Testis (tissue), 3 donors: ENCODE data around the gene DGKK. TPM values are rescaled to one million over a fixed set of nuclear protein-coding genes. Genes with fewer than 3 reads are reported as not detected.

Source experiments
- DNase-seq: peaks from one replicate; pipeline ENCODE4 v3.0.0-alpha.2; 2019
- H3K27ac ChIP-seq, 2 donors: fragments of 200-600 bp; sonication (generic); one replicate each; pipeline ENCODE4 v1.5.1; 2019
- H3K27me3 ChIP-seq: fragments of 200-600 bp; sonication (generic); one replicate; pipeline ENCODE4 v1.5.1; 2019
- H3K36me3 ChIP-seq: fragments of 200-600 bp; sonication (generic); one replicate; pipeline ENCODE4 v1.5.1; 2017; ENCODE audit warnings: low read depth; ENCODE audit errors: missing control alignments
- H3K4me1 ChIP-seq: fragments of 200-600 bp; sonication (generic); one replicate; pipeline ENCODE4 v1.5.1; 2019
- H3K4me3 ChIP-seq, 2 donors: fragments of 200-600 bp; sonication (generic); one replicate each; pipeline ENCODE4 v1.5.1; 2017 to 2019
- H3K9me3 ChIP-seq: fragments of 200-600 bp; sonication (generic); one replicate; pipeline ENCODE4 v1.5.1; 2017
- POLR2A ChIP-seq: fragments of 450-650 bp; IDR thresholded peaks from one replicate; pipeline ENCODE4 v1.6.1; 2017; ENCODE audit warnings: antibody characterized with exemption, mild to moderate bottlenecking, moderate library complexity
- WGBS, 2 donors: methylation state at CpG; one replicate each; pipeline ENCODE4 v1.1.5; 2018; 5-methylcytosine and 5-hydroxymethylcytosine counted together
- intact Hi-C: fragments of 100-400 bp; cut with DNase I; formaldehyde crosslinking; loops from one replicate; pipeline ENCODE4 v1.15.1; 2023; ENCODE audit warnings: low total_unique reads
- polyA plus RNA-seq: library from polyadenylated mRNA; stranded (reverse); fragments of 350-450 nt; fragmentation: Illumina TruSeq; extraction: RNeasy Lipid Tissue Mini Kit (QIAGEN cat#74804); gene quantifications from one replicate; pipeline ENCODE4 v1.2.3, GENCODE V29; 2014; ENCODE audit warnings: low read depth, low replicate concordance; ENCODE audit not compliant: insufficient read depth
- total RNA-seq, 2 donors: library from RNA; depleted of rRNA; stranded (reverse); fragments of >200 nt; gene quantifications; one replicate each; pipeline ENCODE4 v1.2.3, GENCODE V29; 2016
- TF ChIP-seq, protein P1 (sequence below), 3 experiments: fragments of 450-650 bp in 2 of 3; fragments of 200-600 bp in 1 of 3; sonication (generic) in 1 of 3; IDR thresholded peaks; one replicate each; pipeline ENCODE4 v1.5.1; 2016 to 2019; ENCODE audit warnings: antibody characterized with exemption in 3 of 3, mild to moderate bottlenecking in 2 of 3, moderate library complexity in 1 of 3

DGKK gene
- total and polyA plus RNA-seq, 3 donors from 2014 or later, result 0.39 to 0.47 (median 0.43) TPM

GRCh38 chrX:50492720-50493119, 22.1 kb upstream of the DGKK start:
- TF ChIP-seq POLR2A, result no peak
- TF ChIP-seq, protein P1, sequence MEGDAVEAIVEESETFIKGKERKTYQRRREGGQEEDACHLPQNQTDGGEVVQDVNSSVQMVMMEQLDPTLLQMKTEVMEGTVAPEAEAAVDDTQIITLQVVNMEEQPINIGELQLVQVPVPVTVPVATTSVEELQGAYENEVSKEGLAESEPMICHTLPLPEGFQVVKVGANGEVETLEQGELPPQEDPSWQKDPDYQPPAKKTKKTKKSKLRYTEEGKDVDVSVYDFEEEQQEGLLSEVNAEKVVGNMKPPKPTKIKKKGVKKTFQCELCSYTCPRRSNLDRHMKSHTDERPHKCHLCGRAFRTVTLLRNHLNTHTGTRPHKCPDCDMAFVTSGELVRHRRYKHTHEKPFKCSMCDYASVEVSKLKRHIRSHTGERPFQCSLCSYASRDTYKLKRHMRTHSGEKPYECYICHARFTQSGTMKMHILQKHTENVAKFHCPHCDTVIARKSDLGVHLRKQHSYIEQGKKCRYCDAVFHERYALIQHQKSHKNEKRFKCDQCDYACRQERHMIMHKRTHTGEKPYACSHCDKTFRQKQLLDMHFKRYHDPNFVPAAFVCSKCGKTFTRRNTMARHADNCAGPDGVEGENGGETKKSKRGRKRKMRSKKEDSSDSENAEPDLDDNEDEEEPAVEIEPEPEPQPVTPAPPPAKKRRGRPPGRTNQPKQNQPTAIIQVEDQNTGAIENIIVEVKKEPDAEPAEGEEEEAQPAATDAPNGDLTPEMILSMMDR (IDR thresholded peaks at IDR 0.05), result no peak
- no peaks in the 10 kb centered on the region for H3K9me3 ChIP-seq
- DNase-seq, result no peak
- 86 to 93% methylated on average over 2 of the region's 2 CpGs for WGBS, 2 donors
- H3K27ac ChIP-seq, result no peak overlapping the region
- intact Hi-C loops, result no loop called here
- no peaks in the 10 kb centered on the region for H3K36me3 ChIP-seq
- H3K27me3 ChIP-seq, result no peaks in the 10 kb centered on the region
- no peaks in the 10 kb centered on the region for H3K4me1 ChIP-seq
- no peak overlapping the region for H3K4me3 ChIP-seq

- DNase-seq, result no peak
- no peak for TF ChIP-seq POLR2A
- TF ChIP-seq, protein P1 (IDR thresholded peaks at IDR 0.05), result no peak
- H3K36me3 ChIP-seq, result no peaks in the 10 kb centered on the region
- H3K4me1 ChIP-seq, result no peaks in the 10 kb centered on the region
- H3K4me3 ChIP-seq, result no peak overlapping the region
- intact Hi-C loops, result no loop called here
- H3K27me3 ChIP-seq, result no peaks in the 10 kb centered on the region
- no peaks in the 10 kb centered on the region for H3K9me3 ChIP-seq
- no peak overlapping the region for H3K27ac ChIP-seq
- 63 to 100% methylated on average over 1 of the region's 1 CpG for WGBS, 2 donors
Measured at GRCh38 chrX:50484662-50485061, 14.0 kb upstream of the DGKK start.

- H3K27ac ChIP-seq, result no peak overlapping the region
- no peak overlapping the region for H3K4me3 ChIP-seq
- no peaks in the 10 kb centered on the region for H3K36me3 ChIP-seq
- WGBS, 2 donors, result 0 to 83% methylated on average over 1 of the region's 1 CpG
- no peak for DNase-seq
- no peaks in the 10 kb centered on the region for H3K4me1 ChIP-seq
- H3K27me3 ChIP-seq, result no peaks in the 10 kb centered on the region
- TF ChIP-seq, protein P1 (IDR thresholded peaks at IDR 0.05), result no peak
- TF ChIP-seq POLR2A, result no peak
- H3K9me3 ChIP-seq, result no peaks in the 10 kb centered on the region
- intact Hi-C loops, result no loop called here
Measured at GRCh38 chrX:50483283-50483682, 12.7 kb upstream of the DGKK start.

- Histone ChIP-seq H3K4me3 (no peak overlapping the region), H3K9me3 (no peaks in the 10 kb centered on the region), H3K27me3 (no peaks in the 10 kb centered on the region), H3K27ac (no peak overlapping the region), H3K4me1 (no peaks in the 10 kb centered on the region), H3K36me3 (no peaks in the 10 kb centered on the region)
- 75 to 83% methylated on average over 5 of the region's 5 CpGs for WGBS, 2 donors
- TF ChIP-seq POLR2A, result no peak
- TF ChIP-seq, protein P1 (IDR thresholded peaks at IDR 0.05), result no peak
- intact Hi-C loops, result no loop called here
- DNase-seq, result no peak
Measured at GRCh38 chrX:50475208-50475607, 4.6 kb upstream of the DGKK start.

DNA sequence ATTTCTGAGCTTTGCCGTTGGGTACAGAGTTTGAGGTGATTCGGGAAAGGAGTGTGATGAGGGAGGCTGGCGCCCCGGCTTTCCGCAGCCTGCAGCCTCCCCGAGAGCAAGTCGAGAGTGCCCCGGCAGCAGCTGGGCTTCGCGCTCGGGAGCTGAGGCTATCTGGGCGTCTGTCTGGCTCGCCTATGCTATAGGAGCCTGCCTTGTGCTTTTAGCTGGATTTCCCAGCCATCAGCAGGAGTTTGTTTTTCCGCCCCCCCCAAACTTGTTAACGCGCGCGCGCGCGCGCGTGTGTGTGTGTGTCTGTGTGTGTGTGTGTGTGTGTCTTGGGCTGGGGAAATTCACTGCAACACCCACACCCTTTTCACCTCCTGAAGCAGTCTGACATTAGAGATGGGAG, 765 bp upstream of the DGKK start:
- DNase-seq, result no peak
- no peak overlapping the region for H3K27ac ChIP-seq
- H3K4me1 ChIP-seq, result no peaks in the 10 kb centered on the region
- intact Hi-C loops, result no loop called here
- no peaks in the 10 kb centered on the region for H3K27me3 ChIP-seq
- 0 to 20% methylated on average over 2 to 23 of the region's 23 CpGs for WGBS, 2 donors
- no peak overlapping the region for H3K4me3 ChIP-seq
- H3K36me3 ChIP-seq, result no peaks in the 10 kb centered on the region
- TF ChIP-seq, protein P1 (IDR thresholded peaks at IDR 0.05), result no peak
- TF ChIP-seq POLR2A, result no peak
- no peaks in the 10 kb centered on the region for H3K9me3 ChIP-seq
